Psoas muscle (tissue), 8 donors: ENCODE results near the gene PLEKHN1. TPM values are rescaled to one million over a fixed set of nuclear protein-coding genes. Genes with fewer than 3 reads are reported as not detected.

Source experiments
- ATAC-seq, 4 donors: fragments of 200-7000 bp; cut with Tn5 transposase; one replicate each; pipeline ENCODE4 v1.9.1; 2020; ENCODE audit warnings: moderate library complexity in 3 of 4, mild to moderate bottlenecking in 2 of 4
- DNase-seq, 2 donors: peaks; one replicate each; pipeline ENCODE4 v3.0.0-alpha.2; 2020
- H3K27ac ChIP-seq: fragments of 200-600 bp; one replicate; pipeline ENCODE4 v1.8.0; 2022
- H3K27me3 ChIP-seq, 3 donors: fragments of 200-600 bp in 1 of 3; one replicate each; pipeline versions ENCODE4 v1.6.1 to v1.8.0; 2013 to 2022; ENCODE audit warnings: low read length in 2 of 3, mild to moderate bottlenecking in 2 of 3, moderate library complexity in 1 of 3; ENCODE audit not compliant: insufficient read depth in 3 of 3
- H3K36me3 ChIP-seq, 2 donors: fragments of 200-600 bp in 1 of 2; one replicate each; pipeline versions ENCODE4 v1.6.1 to v1.8.0; 2013 to 2022; ENCODE audit warnings: low read depth in 1 of 2, mild to moderate bottlenecking in 1 of 2, moderate library complexity in 1 of 2; ENCODE audit not compliant: insufficient read depth in 1 of 2
- H3K4me1 ChIP-seq: fragments of 200-600 bp; one replicate; pipeline ENCODE4 v1.8.0; 2022
- H3K4me3 ChIP-seq: fragments of 200-600 bp; one replicate; pipeline ENCODE4 v1.8.0; 2022; ENCODE audit warnings: mild to moderate bottlenecking
- H3K9me3 ChIP-seq: fragments of 200-600 bp; one replicate; pipeline ENCODE4 v1.8.0; 2022
- WGBS, 3 donors: extraction: QIAGEN DNeasy Blood & Tissue Kit; methylation state at CpG; one replicate each; pipeline versions ENCODE4 v1.1.6 to v1.1.7; 2013; 5-methylcytosine and 5-hydroxymethylcytosine counted together
- intact Hi-C, 2 donors: fragments of 100-400 bp; cut with DNase I; formaldehyde crosslinking; loops; one replicate each; pipeline versions ENCODE4 v1.11.0 to v1.14.2; 2022
- polyA plus RNA-seq, 3 donors: library from polyadenylated mRNA; stranded (reverse); fragments of 200-250 nt; gene quantifications; one replicate each; pipeline ENCODE4 v1.2.3, GENCODE V29; 2013
- total RNA-seq, 4 donors: library from RNA; stranded (reverse); fragmentation: NEBNext Ultra II Directional in 2 of 4; extraction: Animal tissue kit (Norgen Biotek cat#: 25700) in 2 of 4; gene quantifications; one replicate each; pipeline versions ENCODE4 v1.2.1 to v1.2.4, GENCODE V29; 2021 to 2023
- TF ChIP-seq, protein P1 (sequence below): fragments of 200-600 bp; IDR thresholded peaks from one replicate; pipeline ENCODE4 v1.8.0; 2022; ENCODE audit warnings: antibody characterized with exemption
- donor health status: healthy with polysubstance abuse.
- donor health status: DM: no; HTN: no; CAD: no; lungs with moderate emphysema.
- donor health status: Bipolar disorder and iron deficiency.
- donor health status: healthy.
- donor health status: DM: yes; HTN: yes; CAD: no.
- donor health status: DM: no; HTN: no; CAD: no.
- donor health status: DM: no; HTN: no; CAD: no.
- donor health status: DM: yes; HTN: yes; CAD: no.

Gene PLEKHN1
- total and polyA plus RNA-seq, 7 donors, result 0.03 TPM; not detected in 6

- intact Hi-C loops, result no loop called here
- DNase-seq (peak in 1 of 2 donors; percentile 53), ATAC-seq (no peak)
- TF ChIP-seq, protein P1, sequence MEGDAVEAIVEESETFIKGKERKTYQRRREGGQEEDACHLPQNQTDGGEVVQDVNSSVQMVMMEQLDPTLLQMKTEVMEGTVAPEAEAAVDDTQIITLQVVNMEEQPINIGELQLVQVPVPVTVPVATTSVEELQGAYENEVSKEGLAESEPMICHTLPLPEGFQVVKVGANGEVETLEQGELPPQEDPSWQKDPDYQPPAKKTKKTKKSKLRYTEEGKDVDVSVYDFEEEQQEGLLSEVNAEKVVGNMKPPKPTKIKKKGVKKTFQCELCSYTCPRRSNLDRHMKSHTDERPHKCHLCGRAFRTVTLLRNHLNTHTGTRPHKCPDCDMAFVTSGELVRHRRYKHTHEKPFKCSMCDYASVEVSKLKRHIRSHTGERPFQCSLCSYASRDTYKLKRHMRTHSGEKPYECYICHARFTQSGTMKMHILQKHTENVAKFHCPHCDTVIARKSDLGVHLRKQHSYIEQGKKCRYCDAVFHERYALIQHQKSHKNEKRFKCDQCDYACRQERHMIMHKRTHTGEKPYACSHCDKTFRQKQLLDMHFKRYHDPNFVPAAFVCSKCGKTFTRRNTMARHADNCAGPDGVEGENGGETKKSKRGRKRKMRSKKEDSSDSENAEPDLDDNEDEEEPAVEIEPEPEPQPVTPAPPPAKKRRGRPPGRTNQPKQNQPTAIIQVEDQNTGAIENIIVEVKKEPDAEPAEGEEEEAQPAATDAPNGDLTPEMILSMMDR, result no peak
- Histone ChIP-seq H3K27me3 (peaks cover 0 to 69% (median 27%) of the 10 kb centered on the region in 3 donors), H3K4me3 (peak overlapping the region; percentile 61), H3K9me3 (no peaks in the 10 kb centered on the region), H3K36me3 (no peaks in the 10 kb centered on the region), H3K27ac (no peak overlapping the region), H3K4me1 (peaks cover 18% of the 10 kb centered on the region)
- WGBS, 3 donors, result 5 to 12% (median 10%) methylated on average over 46 to 65 of the region's 65 CpGs
These were observed 40.5 kb upstream of the PLEKHN1 start for GRCh38 chr1:925561-926421.

DNA sequence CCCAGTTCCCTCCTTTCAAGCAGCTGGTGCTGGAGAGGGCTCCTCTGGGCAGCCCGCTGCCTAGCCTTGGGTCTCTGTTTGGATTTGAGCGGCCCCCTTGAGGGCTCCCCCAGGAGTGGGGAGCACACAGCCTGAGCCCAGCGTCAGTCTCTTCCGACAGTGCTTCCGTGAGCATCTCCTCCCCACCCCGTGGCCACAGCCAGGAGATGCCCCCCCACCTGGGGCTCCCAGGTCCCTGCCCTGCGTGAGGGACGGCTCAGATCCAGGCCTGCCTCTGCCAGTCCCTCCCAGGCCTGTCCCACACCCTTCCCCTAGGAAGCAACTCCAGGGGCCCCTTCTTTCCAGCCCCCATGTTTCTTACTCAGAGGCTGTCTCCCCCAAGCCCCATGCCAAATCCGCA lies 39.0 kb upstream of the PLEKHN1 start:
- no peaks in the 10 kb centered on the region for H3K36me3 ChIP-seq
- H3K27ac ChIP-seq, result no peak overlapping the region
- ATAC-seq (no peak), DNase-seq (no peak)
- TF ChIP-seq, protein P1, result no peak
- peaks cover 0 to 81% (median 27%) of the 10 kb centered on the region in 3 donors for H3K27me3 ChIP-seq
- H3K4me1 ChIP-seq, result peaks cover 11% of the 10 kb centered on the region
- no peaks in the 10 kb centered on the region for H3K9me3 ChIP-seq
- intact Hi-C loops, result no loop called here
- WGBS, 3 donors, result 29 to 48% (median 37%) methylated on average over 9 of the region's 9 CpGs
- H3K4me3 ChIP-seq, result no peak overlapping the region

GRCh38 chr1:927748-928147 lies 38.5 kb upstream of the PLEKHN1 start:
- Histone ChIP-seq H3K27ac (no peak overlapping the region), H3K4me1 (peaks cover 11% of the 10 kb centered on the region), H3K27me3 (peaks cover 0 to 86% (median 27%) of the 10 kb centered on the region in 3 donors), H3K9me3 (no peaks in the 10 kb centered on the region), H3K4me3 (no peak overlapping the region), H3K36me3 (no peaks in the 10 kb centered on the region)
- DNase-seq (no peak), ATAC-seq (no peak)
- WGBS, 3 donors, result 40 to 62% (median 42%) methylated on average over 10 of the region's 10 CpGs
- TF ChIP-seq, protein P1, result no peak
- intact Hi-C loops, result no loop called here

- no peak overlapping the region for H3K27ac ChIP-seq
- TF ChIP-seq, protein P1, result no peak
- H3K9me3 ChIP-seq, result no peaks in the 10 kb centered on the region
- ATAC-seq (no peak), DNase-seq (no peak)
- peaks cover 5% of the 10 kb centered on the region for H3K4me1 ChIP-seq
- intact Hi-C loops, result no loop called here
- peaks cover 0 to 89% (median 27%) of the 10 kb centered on the region in 3 donors for H3K27me3 ChIP-seq
- no peak overlapping the region for H3K4me3 ChIP-seq
- 55 to 68% (median 57%) methylated on average over 40 of the region's 40 CpGs for WGBS, 3 donors
- H3K36me3 ChIP-seq, result no peaks in the 10 kb centered on the region
These were observed 37.2 kb upstream of the PLEKHN1 start for GRCh38 chr1:928825-929661.
